DND-41 (cell line): ENCODE measurements around the gene ZNF608.

Experiments used
- EZH2 ChIP-seq: IDR thresholded peaks from 3 replicates; pipeline ENCODE4 v1.6.1; 2012; ENCODE audit warnings: borderline replicate concordance, low read depth, mild to moderate bottlenecking, moderate library complexity, low read length, inconsistent platforms; ENCODE audit not compliant: severe bottlenecking
- TF ChIP-seq, protein P1 (sequence below): IDR thresholded peaks from 2 replicates; pipeline ENCODE4 v1.5.1; 2012; ENCODE audit warnings: borderline replicate concordance, low read length, moderate library complexity, mild to moderate bottlenecking; ENCODE audit not compliant: poor library complexity, severe bottlenecking; ENCODE audit errors: extremely low read depth

- TF ChIP-seq EZH2, result no peak
- TF ChIP-seq, protein P1, sequence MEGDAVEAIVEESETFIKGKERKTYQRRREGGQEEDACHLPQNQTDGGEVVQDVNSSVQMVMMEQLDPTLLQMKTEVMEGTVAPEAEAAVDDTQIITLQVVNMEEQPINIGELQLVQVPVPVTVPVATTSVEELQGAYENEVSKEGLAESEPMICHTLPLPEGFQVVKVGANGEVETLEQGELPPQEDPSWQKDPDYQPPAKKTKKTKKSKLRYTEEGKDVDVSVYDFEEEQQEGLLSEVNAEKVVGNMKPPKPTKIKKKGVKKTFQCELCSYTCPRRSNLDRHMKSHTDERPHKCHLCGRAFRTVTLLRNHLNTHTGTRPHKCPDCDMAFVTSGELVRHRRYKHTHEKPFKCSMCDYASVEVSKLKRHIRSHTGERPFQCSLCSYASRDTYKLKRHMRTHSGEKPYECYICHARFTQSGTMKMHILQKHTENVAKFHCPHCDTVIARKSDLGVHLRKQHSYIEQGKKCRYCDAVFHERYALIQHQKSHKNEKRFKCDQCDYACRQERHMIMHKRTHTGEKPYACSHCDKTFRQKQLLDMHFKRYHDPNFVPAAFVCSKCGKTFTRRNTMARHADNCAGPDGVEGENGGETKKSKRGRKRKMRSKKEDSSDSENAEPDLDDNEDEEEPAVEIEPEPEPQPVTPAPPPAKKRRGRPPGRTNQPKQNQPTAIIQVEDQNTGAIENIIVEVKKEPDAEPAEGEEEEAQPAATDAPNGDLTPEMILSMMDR, result no peak
Observed at GRCh38 chr5:124746916-124747790, 714 bp upstream of the ZNF608 start.
